H1 (cell line): ENCODE results near the gene PUDP.

Experiments used
- EP300 ChIP-seq, 2 experiments: IDR thresholded peaks; 1 replicate in 1 of 2; 2 replicates in 1 of 2; pipeline ENCODE4 v1.6.1; 2011 to 2012; ENCODE audit warnings: low read depth in 2 of 2, low read length in 2 of 2, mild to moderate bottlenecking in 2 of 2, borderline replicate concordance in 1 of 2, inconsistent platforms in 1 of 2, moderate library complexity in 1 of 2
- EZH2 ChIP-seq: fragments of 200-600 bp; sonication (generic); IDR thresholded peaks from 2 replicates; pipeline ENCODE4 v1.7.1; 2012; ENCODE audit warnings: low read depth, mild to moderate bottlenecking, moderate library complexity, low read length, inconsistent platforms; ENCODE audit not compliant: severe bottlenecking
- GABPA ChIP-seq: IDR thresholded peaks from 2 replicates; pipeline ENCODE4 v1.6.1; 2011; ENCODE audit warnings: mild to moderate bottlenecking, low read length, moderate library complexity, borderline replicate concordance; ENCODE audit not compliant: insufficient read depth
- NANOG ChIP-seq: IDR thresholded peaks from 2 replicates; pipeline ENCODE4 v1.6.1; 2011; ENCODE audit warnings: low read length, low read depth, mild to moderate bottlenecking, inconsistent platforms; ENCODE audit not compliant: insufficient read depth, poor library complexity, severe bottlenecking
- POLR2A ChIP-seq, 2 experiments: IDR thresholded peaks; 1 replicate in 1 of 2; 2 replicates in 1 of 2; pipeline ENCODE4 v1.6.1; 2011; ENCODE audit warnings: low read depth in 2 of 2, low read length in 2 of 2, mild to moderate bottlenecking in 2 of 2; ENCODE audit errors: control extremely low read depth in 1 of 2
- POLR2AphosphoS5 ChIP-seq: IDR thresholded peaks from 2 replicates; pipeline ENCODE4 v1.6.1; 2011; ENCODE audit warnings: low read depth, low read length
- SIN3A ChIP-seq, 2 experiments: IDR thresholded peaks in 1 of 2; conservative IDR thresholded peaks in 1 of 2; 2 replicates each; pipeline ENCODE4 v1.6.1; 2011 to 2012; ENCODE audit warnings: low read length in 2 of 2, improper control_type of control experiment in 1 of 2, low read depth in 1 of 2, mild to moderate bottlenecking in 1 of 2
- SIX5 ChIP-seq: IDR thresholded peaks from 2 replicates; pipeline ENCODE4 v1.6.1; 2011; ENCODE audit warnings: mild to moderate bottlenecking, low read depth, low read length
- SP1 ChIP-seq: IDR thresholded peaks from 2 replicates; pipeline ENCODE4 v1.6.1; 2011; ENCODE audit warnings: low read depth, low read length
- TAF1 ChIP-seq: IDR thresholded peaks from 2 replicates; pipeline ENCODE4 v1.6.1; 2011; ENCODE audit warnings: mild to moderate bottlenecking, low read depth, low read length
- TF ChIP-seq, protein P1 (sequence below), 3 experiments: IDR thresholded peaks; 1 replicate in 2 of 3; 2 replicates in 1 of 3; pipeline versions ENCODE4 v1.5.1 to v1.6.1; 2011; ENCODE audit warnings: low read length in 3 of 3, mild to moderate bottlenecking in 3 of 3, inconsistent platforms in 2 of 3, low read depth in 1 of 3, moderate library complexity in 1 of 3; ENCODE audit not compliant: insufficient read depth in 1 of 3; ENCODE audit errors: control extremely low read depth in 1 of 3

DNA sequence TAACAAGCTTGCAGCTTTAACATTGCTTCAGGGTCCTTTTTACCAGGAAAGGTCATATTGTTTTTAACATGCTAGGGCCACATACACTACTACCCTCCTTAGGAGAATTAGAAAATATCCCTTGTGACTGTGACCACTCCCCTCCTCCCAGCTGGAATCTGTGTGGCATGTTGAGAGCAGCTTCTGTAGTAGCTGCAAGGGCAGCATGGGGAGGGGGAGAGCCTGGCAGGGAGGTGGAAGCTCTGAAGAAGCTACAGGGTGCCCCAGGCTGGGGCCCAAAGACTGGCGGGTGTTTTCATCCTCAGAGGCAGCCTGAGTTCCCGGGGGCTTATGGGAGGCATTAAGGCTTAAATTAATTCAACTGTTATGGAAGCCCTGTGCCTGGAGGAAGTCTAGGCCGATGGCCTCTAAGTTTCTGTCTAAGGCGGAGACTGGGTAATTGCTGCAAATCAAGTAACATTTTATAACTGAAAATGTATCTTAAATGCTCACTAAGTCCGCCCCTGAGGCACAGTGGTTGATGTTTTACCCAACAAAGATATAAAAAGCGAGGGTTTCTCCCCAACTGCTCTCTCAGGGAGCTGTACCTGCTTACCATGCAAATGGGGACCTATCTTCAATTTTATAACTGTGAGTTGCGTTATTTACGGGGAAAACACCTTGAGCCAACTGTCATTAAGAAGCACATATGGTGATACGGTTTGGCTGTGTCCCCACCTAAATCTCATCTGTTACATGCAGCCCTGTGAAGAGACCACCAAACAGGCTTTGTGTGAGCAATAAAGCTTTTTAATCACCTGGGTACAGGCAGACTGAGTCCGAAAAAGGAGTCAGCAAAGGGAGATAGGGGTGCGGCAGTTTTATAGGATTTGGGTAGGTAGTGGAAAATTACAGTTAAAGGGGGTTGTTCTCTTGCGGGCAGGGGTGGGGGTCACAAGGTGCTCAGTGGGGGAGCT is 37.8 kb downstream of the PUDP start:
- no peak for TF ChIP-seq SIN3A (conservative IDR thresholded peaks at IDR 0.05 in 1 of 2, IDR thresholded peaks at IDR 0.05 in 1 of 2; ENCODE audit: low read depth in 1 of 2, low read length in 2 of 2)
- TF ChIP-seq, protein P1, sequence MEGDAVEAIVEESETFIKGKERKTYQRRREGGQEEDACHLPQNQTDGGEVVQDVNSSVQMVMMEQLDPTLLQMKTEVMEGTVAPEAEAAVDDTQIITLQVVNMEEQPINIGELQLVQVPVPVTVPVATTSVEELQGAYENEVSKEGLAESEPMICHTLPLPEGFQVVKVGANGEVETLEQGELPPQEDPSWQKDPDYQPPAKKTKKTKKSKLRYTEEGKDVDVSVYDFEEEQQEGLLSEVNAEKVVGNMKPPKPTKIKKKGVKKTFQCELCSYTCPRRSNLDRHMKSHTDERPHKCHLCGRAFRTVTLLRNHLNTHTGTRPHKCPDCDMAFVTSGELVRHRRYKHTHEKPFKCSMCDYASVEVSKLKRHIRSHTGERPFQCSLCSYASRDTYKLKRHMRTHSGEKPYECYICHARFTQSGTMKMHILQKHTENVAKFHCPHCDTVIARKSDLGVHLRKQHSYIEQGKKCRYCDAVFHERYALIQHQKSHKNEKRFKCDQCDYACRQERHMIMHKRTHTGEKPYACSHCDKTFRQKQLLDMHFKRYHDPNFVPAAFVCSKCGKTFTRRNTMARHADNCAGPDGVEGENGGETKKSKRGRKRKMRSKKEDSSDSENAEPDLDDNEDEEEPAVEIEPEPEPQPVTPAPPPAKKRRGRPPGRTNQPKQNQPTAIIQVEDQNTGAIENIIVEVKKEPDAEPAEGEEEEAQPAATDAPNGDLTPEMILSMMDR (IDR thresholded peaks at IDR 0.05; ENCODE audit: control extremely low read depth in 1 of 3, insufficient read depth in 1 of 3, low read depth in 1 of 3, low read length in 3 of 3), result no peak
- no peak for TF ChIP-seq GABPA
- TF ChIP-seq NANOG, result no peak
- no peak for TF ChIP-seq SP1
- no peak for TF ChIP-seq POLR2A (IDR thresholded peaks at IDR 0.05; ENCODE audit: control extremely low read depth in 1 of 2, low read depth in 2 of 2, low read length in 2 of 2)
- TF ChIP-seq POLR2AphosphoS5, result no peak
- TF ChIP-seq EP300 (IDR thresholded peaks at IDR 0.05; ENCODE audit: borderline replicate concordance in 1 of 2, low read depth in 2 of 2, low read length in 2 of 2), result no peak
- TF ChIP-seq SIX5, result no peak
- TF ChIP-seq TAF1, result no peak
- TF ChIP-seq EZH2, result no peak
